Transverse colon (tissue), 4 donors: Measurements from ENCODE around the gene UTP25. TPM values are rescaled to one million over a fixed set of nuclear protein-coding genes. Genes with fewer than 3 reads are reported as not detected.

Experiments
- DNase-seq: peaks from one replicate; pipeline ENCODE4 v3.0.0-alpha.2; 2019
- H3K27ac ChIP-seq, 4 donors: fragments of 200-600 bp; sonication (generic); 2 replicates each; pipeline ENCODE4 v1.5.1; 2016 to 2018; ENCODE audit warnings: inconsistent platforms in 4 of 4
- H3K27me3 ChIP-seq: fragments of 200-600 bp; sonication (generic); 2 replicates; pipeline ENCODE4 v1.5.1; 2017; ENCODE audit warnings: inconsistent platforms
- H3K36me3 ChIP-seq, 4 donors: fragments of 200-600 bp; sonication (generic); 2 replicates each; pipeline ENCODE4 v1.5.1; 2017 to 2019; ENCODE audit warnings: inconsistent platforms in 4 of 4
- H3K4me1 ChIP-seq, 4 donors: fragments of 200-600 bp; sonication (generic); 2 replicates each; pipeline ENCODE4 v1.5.1; 2017 to 2020; ENCODE audit warnings: inconsistent platforms in 4 of 4
- H3K4me3 ChIP-seq, 4 donors: fragments of 200-600 bp; sonication (generic); 1 replicate in 1 of 4; 2 replicates in 3 of 4; pipeline versions ENCODE4 v1.5.1 to v1.6.1; 2017 to 2019; ENCODE audit warnings: inconsistent platforms in 4 of 4
- H3K9me3 ChIP-seq, 2 donors: fragments of 200-600 bp; sonication (generic); 2 replicates each; pipeline ENCODE4 v1.5.1; 2017 to 2019; ENCODE audit warnings: inconsistent platforms in 2 of 2
- CTCF ChIP-seq, 5 experiments: fragments of 200-600 bp in 3 of 5; fragments of 450-650 bp in 2 of 5; sonication (generic) in 3 of 5; IDR thresholded peaks; 1 replicate in 2 of 5; 2 replicates in 3 of 5; pipeline ENCODE4 v1.5.1; 2016 to 2017; ENCODE audit warnings: antibody characterized with exemption in 5 of 5, inconsistent platforms in 3 of 5, mild to moderate bottlenecking in 2 of 5, moderate library complexity in 1 of 5
- EP300 ChIP-seq: sonication (generic); formaldehyde crosslinking; IDR thresholded peaks from one replicate; pipeline ENCODE4 v1.6.1; 2017; ENCODE audit warnings: antibody characterized with exemption, low read depth
- POLR2A ChIP-seq: fragments of 450-650 bp; IDR thresholded peaks from one replicate; pipeline ENCODE4 v1.6.1; 2016; ENCODE audit warnings: antibody characterized with exemption, mild to moderate bottlenecking, moderate library complexity
- POLR2AphosphoS5 ChIP-seq, 3 donors: sonication (generic); formaldehyde crosslinking; IDR thresholded peaks; one replicate each; pipeline ENCODE4 v1.6.1; 2016; ENCODE audit warnings: antibody characterized with exemption in 3 of 3
- WGBS, 2 donors: methylation state at CpG; one replicate each; pipeline ENCODE4 v1.1.5; 2018; ENCODE audit warnings: low coverage in 1 of 2; 5-methylcytosine and 5-hydroxymethylcytosine counted together
- in situ Hi-C, 4 donors: fragments of 200-750 bp; cut with MboI; loops; one replicate each; pipeline versions ENCODE4 v1.15.0 to v1.15.1; 2017; ENCODE audit warnings: low sequenced_read_pairs in 3 of 4, low pct_ligation_motif_present in 1 of 4, low pct_unique_long_range_greater_than_20kb in 1 of 4
- intact Hi-C: fragments of 100-400 bp; cut with DNase I; formaldehyde crosslinking; loops from one replicate; pipeline ENCODE4 v1.15.1; 2023; ENCODE audit warnings: low total_unique reads
- total RNA-seq, 4 donors: library from RNA; depleted of rRNA; stranded (reverse); fragments of >200 nt; gene quantifications; one replicate each; pipeline ENCODE4 v1.1.0, GENCODE V29; 2016

UTP25 gene
- total RNA-seq, 4 donors from 2014 or later = 1.1 to 13.7 (median 6.1) TPM

DNA sequence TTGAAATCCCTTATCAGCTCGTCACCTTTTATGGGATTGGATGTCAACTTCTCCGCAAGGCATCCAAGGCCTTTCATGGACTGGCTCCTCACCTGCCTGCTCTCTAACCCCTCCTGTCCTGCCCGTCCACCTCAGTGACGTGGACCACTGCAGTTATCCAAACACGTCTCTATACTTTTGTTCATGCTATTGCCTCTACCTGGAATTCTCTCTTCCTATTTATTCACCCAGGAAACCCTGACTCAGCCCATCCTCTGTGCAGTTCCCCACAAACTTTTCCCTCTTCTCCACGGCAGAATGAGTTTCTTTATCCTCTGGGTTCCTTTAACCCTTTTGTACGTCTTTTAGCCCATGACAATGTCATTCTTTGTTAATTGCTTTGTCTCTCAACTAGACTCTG lies 5.1 kb upstream of the UTP25 start:
- Histone ChIP-seq H3K27ac (peak overlapping the region in 3 of 4 donors; percentile 22 to 46 (median 38)), H3K4me1 (peaks cover 0 to 12% (median 8%) of the 10 kb centered on the region in 4 donors), H3K36me3 (no peaks in the 10 kb centered on the region), H3K27me3 (peaks cover 7% of the 10 kb centered on the region), H3K4me3 (no peak overlapping the region), H3K9me3 (no peaks in the 10 kb centered on the region)
- in situ Hi-C loops = no loop called here
- DNase-seq = no peak
- TF ChIP-seq POLR2A (no peak), EP300 (no peak), CTCF (IDR thresholded peaks at IDR 0.05) (no peak), POLR2AphosphoS5 (IDR thresholded peaks at IDR 0.05) (no peak)
- intact Hi-C loops = no loop called here
- 52 to 57% methylated on average over 4 to 7 of the region's 7 CpGs for WGBS, 2 donors

DNA sequence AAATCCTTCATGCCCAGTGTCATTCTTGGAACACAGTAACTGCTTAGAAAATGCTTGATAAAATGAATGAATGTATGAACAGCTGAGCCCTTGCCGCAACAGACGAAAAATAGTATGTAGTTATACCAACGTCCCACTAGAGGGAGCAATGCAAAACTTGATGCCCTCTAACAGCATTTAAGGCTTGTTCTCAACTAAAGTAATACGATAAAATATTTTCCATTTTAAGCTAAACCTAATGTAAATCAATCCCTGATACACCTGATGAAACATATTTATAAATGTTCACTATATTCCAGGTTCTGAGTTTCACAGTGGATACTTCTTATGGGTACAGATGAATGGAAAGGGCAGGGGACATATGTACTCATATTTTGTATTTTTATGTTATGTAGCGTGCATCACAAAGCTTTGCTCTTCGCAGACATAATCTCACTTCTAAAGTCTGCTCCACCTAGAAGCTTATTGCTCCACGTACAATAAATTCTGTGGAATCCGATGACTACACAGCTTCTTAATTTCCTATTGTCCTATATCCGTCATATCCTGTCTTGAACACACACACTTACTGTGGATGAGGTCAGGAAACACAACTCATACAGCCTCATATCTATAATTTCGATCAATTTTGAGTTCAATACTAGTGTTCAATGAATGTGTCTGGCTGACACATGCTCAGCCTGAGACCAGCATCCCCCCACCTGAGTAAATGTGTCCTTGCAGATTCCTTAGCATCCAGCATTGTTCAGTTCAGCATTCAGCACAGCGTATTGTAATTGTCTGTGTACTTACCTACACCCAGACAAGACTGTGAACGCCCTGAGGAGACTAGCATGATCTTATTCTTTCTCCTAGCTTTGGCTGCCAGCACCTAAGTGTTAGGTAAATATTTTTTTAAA lies 4.4 kb upstream of the UTP25 start:
- DNase-seq = no peak
- WGBS, 2 donors = 26 to 30% methylated on average over 10 to 12 of the region's 12 CpGs
- TF ChIP-seq CTCF (IDR thresholded peaks at IDR 0.05) (peak; percentile 58 to 79 (median 71)), EP300 (no peak), POLR2AphosphoS5 (IDR thresholded peaks at IDR 0.05) (no peak)

DNA sequence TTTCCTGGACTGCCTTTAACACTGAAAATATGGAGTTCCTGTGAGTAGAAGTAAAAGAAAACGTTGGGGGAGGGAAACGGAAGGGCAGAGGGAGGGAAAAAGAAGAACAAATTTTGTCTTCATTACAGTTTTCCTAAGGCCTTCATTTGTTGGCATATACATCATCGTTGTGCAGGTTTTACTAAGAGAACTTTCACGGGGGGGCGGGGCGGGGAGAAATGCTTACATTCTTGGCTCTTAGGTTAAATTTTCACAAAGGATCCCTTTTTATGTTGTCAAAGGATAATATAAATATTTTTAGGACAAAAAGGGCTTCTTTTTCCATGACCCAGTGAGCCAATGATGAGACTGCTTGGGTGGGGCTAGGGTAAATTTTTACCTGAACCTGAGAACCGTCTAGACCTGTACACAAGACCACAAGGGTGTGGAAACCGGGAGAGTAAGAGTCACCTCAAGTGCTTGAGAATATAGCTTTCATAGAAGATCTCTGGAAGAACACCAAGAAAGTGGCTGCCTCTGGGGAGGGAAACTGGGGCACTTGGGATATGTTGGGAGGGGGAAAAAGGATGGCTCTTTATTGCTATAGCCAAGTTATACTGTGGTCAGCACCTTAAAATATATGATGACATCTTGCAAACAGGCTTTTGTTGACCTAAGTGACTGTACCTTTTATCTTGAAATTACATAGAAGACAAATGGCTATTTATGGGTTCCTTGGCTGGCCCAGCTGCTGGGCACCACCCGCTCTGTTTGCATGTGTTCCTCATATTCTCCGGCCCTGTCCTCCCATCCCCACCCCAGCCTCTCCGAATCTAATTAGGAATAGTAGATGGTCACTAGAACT lies 2.0 kb upstream of the UTP25 start:
- DNase-seq = no peak
- Histone ChIP-seq H3K4me1 (peaks cover 0 to 27% (median 15%) of the 10 kb centered on the region in 4 donors), H3K4me3 (no peak overlapping the region), H3K27ac (peak overlapping the region in 3 of 4 donors; percentile 33 to 82 (median 41)), H3K9me3 (no peaks in the 10 kb centered on the region), H3K36me3 (peaks cover 0 to 2% (median under 1%) of the 10 kb centered on the region in 4 donors), H3K27me3 (peaks cover 3% of the 10 kb centered on the region)
- 52 to 65% methylated on average over 9 to 11 of the region's 11 CpGs for WGBS, 2 donors
- in situ Hi-C loops = no loop called here
- TF ChIP-seq POLR2AphosphoS5 (IDR thresholded peaks at IDR 0.05) (peak in 1 of 3 donors; percentile 32), POLR2A (no peak), CTCF (IDR thresholded peaks at IDR 0.05) (no peak), EP300 (no peak)
- intact Hi-C loops = no loop called here

More for the DNA sequence above, 4.4 kb upstream of the UTP25 start:
- H3K9me3 ChIP-seq = no peaks in the 10 kb centered on the region
- H3K27me3 ChIP-seq = peaks cover 7% of the 10 kb centered on the region
- no peaks in the 10 kb centered on the region for H3K36me3 ChIP-seq
- intact Hi-C loops = no loop called here
- in situ Hi-C loops = no loop called here
- peaks cover 0 to 12% (median 9%) of the 10 kb centered on the region in 4 donors for H3K4me1 ChIP-seq
- peak overlapping the region; percentile 4 to 46 (median 30) for H3K27ac ChIP-seq
- peak overlapping the region in 1 of 4 donors; percentile 1 for H3K4me3 ChIP-seq

DNA sequence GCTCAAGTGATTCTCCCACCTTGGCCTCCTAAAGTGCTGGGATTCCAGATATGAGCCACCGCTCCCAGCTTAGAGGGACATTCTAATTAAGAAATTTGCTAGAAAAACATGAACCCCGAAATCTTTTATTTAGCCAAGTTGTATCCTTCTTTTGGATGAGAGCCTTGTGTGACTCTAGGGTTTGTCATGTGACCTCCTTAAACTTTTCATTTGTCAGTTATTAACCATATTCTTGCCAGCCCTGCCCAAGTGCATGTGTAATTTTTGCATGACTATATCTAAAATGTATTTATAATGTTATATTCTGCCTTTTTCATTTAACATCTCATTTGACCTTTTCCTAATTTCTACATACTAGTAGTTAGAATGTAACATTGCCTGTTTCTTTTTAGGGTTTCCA lies 1.9 kb downstream of the UTP25 start:
- intact Hi-C loops = no loop called here
- no peak for DNase-seq
- Histone ChIP-seq H3K9me3 (no peaks in the 10 kb centered on the region), H3K27me3 (no peaks in the 10 kb centered on the region), H3K4me1 (peaks cover 0 to 24% (median 10%) of the 10 kb centered on the region in 4 donors), H3K27ac (no peak overlapping the region), H3K36me3 (peaks cover 0 to 38% (median 19%) of the 10 kb centered on the region in 4 donors), H3K4me3 (no peak overlapping the region)
- 89 to 93% methylated on average over 2 of the region's 2 CpGs for WGBS, 2 donors
- TF ChIP-seq EP300 (no peak), POLR2AphosphoS5 (IDR thresholded peaks at IDR 0.05) (no peak), POLR2A (no peak), CTCF (IDR thresholded peaks at IDR 0.05) (no peak)
- in situ Hi-C loops = no loop called here
